HCT116 (cell line): ENCODE results near the gene BEND6. TPM values are rescaled to one million over a fixed set of nuclear protein-coding genes. Genes with fewer than 3 reads are reported as not detected.

Experiments
- ATAC-seq: fragments of 200-7000 bp; cut with Tn5 transposase; 2 replicates; pipeline ENCODE4 v1.9.1; 2020; ENCODE audit warnings: mild to moderate bottlenecking, moderate library complexity
- BruUV-seq: library from RNA; stranded (reverse); fragments of 400-500 nt; replicated peaks from 2 replicates; lab custom pipeline; 2021; lab: Mats Ljungman, UMichigan
- CTCF ChIA-PET: fragments of 300-600 bp; sonication (Branson Sonifier 250); formaldehyde crosslinking; loops from one replicate; lab custom pipeline; 2021; ENCODE audit warnings: antibody characterized with exemption; lab: Charles Lee
- POLR2A ChIA-PET: fragments of 300-600, 350-600 bp; sonication (Branson Sonifier 250); formaldehyde crosslinking; loops from one replicate; lab custom pipeline; 2021; ENCODE audit warnings: antibody characterized with exemption; lab: Charles Lee
- RAD21 ChIA-PET, 2 experiments: fragments of 300-600 bp; sonication (Branson Sonifier 250); formaldehyde crosslinking; loops; one replicate each; lab custom pipeline; 2023; ENCODE audit warnings: low total read pairs in 2 of 2; ENCODE audit not compliant: uncharacterized antibody in 2 of 2, unreplicated experiment in 2 of 2, low non-redundant PET in 1 of 2; lab: Charles Lee
- DNase-seq: peaks from one replicate; pipeline ENCODE4 v3.0.0-alpha.2; 2010; ENCODE audit warnings: low read depth, low spot score
- H2AFZ ChIP-seq: fragments of 200-600 bp; shearing (Covaris generic), sonication (generic); 2 replicates; pipeline ENCODE4 v1.6.1; 2017; ENCODE audit warnings: low read depth, mixed run types, mixed read lengths, antibody characterized with exemption, low read length; ENCODE audit not compliant: poor library complexity, severe bottlenecking
- H3K27ac ChIP-seq: 2 replicates; pipeline ENCODE4 v1.5.1; 2012; ENCODE audit warnings: low read depth, low read length
- H3K27me3 ChIP-seq: fragments of 200-600 bp; sonication (generic); 2 replicates; pipeline ENCODE4 v1.6.1; 2016; ENCODE audit warnings: mixed run types, low read length, mixed read lengths; ENCODE audit not compliant: insufficient read depth
- H3K36me3 ChIP-seq, 2 experiments: fragments of 200-500 bp in 1 of 2; fragments of 200-600 bp in 1 of 2; sonication (Bioruptor generic) in 1 of 2; sonication (generic) in 1 of 2; 2 replicates each; pipeline versions ENCODE4 v1.5.1 to v1.6.1; 2014 to 2016; ENCODE audit warnings: low read length in 2 of 2, inconsistent platforms in 1 of 2, mixed read lengths in 1 of 2, mixed run types in 1 of 2; ENCODE audit not compliant: insufficient read depth in 2 of 2, control insufficient read depth in 1 of 2
- H3K4me1 ChIP-seq, 2 experiments: fragments of 200-600 bp in 1 of 2; sonication (generic) in 1 of 2; 2 replicates each; pipeline versions ENCODE4 v1.5.1 to v1.6.1; 2012 to 2017; ENCODE audit warnings: low read length in 2 of 2, inconsistent platforms in 1 of 2, mild to moderate bottlenecking in 1 of 2, mixed read lengths in 1 of 2, mixed run types in 1 of 2, moderate library complexity in 1 of 2; ENCODE audit not compliant: insufficient read depth in 2 of 2, control insufficient read depth in 1 of 2
- H3K4me2 ChIP-seq: fragments of 200-600 bp; sonication (generic); 2 replicates; pipeline ENCODE4 v1.6.1; 2017; ENCODE audit warnings: mixed run types, low read length, mixed read lengths
- H3K4me3 ChIP-seq, 2 experiments: fragments of 200-600 bp in 1 of 2; sonication (generic) in 1 of 2; replicated peaks in 1 of 2; 2 replicates each; pipeline ENCODE4 v1.5.1; 2011 to 2016; ENCODE audit warnings: low read length in 2 of 2, control low read depth in 1 of 2, low read depth in 1 of 2, mild to moderate bottlenecking in 1 of 2, mixed read lengths in 1 of 2, mixed run types in 1 of 2
- H3K79me2 ChIP-seq: fragments of 200-600 bp; sonication (generic); 2 replicates; pipeline ENCODE4 v1.6.1; 2017; ENCODE audit warnings: mild to moderate bottlenecking, mixed run types, low read length, moderate library complexity, mixed read lengths; ENCODE audit not compliant: insufficient read depth
- H3K9ac ChIP-seq: fragments of 200-600 bp; sonication (generic); 2 replicates; pipeline ENCODE4 v1.6.1; 2016; ENCODE audit warnings: low read length, mixed read lengths
- H3K9me2 ChIP-seq: fragments of 200-600 bp; sonication (generic), shearing (Covaris generic); 2 replicates; pipeline ENCODE4 v1.6.1; 2017; ENCODE audit warnings: mixed run types, mild to moderate bottlenecking, moderate library complexity; ENCODE audit not compliant: insufficient read depth
- H3K9me3 ChIP-seq, 2 experiments: fragments of 200-500 bp in 1 of 2; fragments of 200-600 bp in 1 of 2; sonication (Bioruptor generic) in 1 of 2; sonication (generic) in 1 of 2; 2 replicates each; pipeline ENCODE4 v1.6.1; 2014 to 2017; ENCODE audit warnings: low read length in 2 of 2, mixed read lengths in 2 of 2, inconsistent platforms in 1 of 2, low read depth in 1 of 2, mild to moderate bottlenecking in 1 of 2, mixed run types in 1 of 2, moderate library complexity in 1 of 2; ENCODE audit not compliant: control insufficient read depth in 1 of 2, insufficient read depth in 1 of 2
- H4K20me1 ChIP-seq: fragments of 200-600 bp; sonication (generic), shearing (Covaris generic); 2 replicates; pipeline ENCODE4 v1.6.1; 2017; ENCODE audit warnings: mixed run types, mild to moderate bottlenecking, moderate library complexity; ENCODE audit not compliant: insufficient read depth
- CBX3 ChIP-seq: IDR thresholded peaks from 2 replicates; pipeline ENCODE4 v1.6.1; 2012; ENCODE audit warnings: low read depth
- CEBPB ChIP-seq: IDR thresholded peaks from 2 replicates; pipeline ENCODE4 v1.6.1; 2012; ENCODE audit warnings: low read depth
- FOSL1 ChIP-seq: IDR thresholded peaks from 2 replicates; pipeline ENCODE4 v1.6.1; 2012; ENCODE audit warnings: low read depth
- POLR2A ChIP-seq: IDR thresholded peaks from 2 replicates; pipeline ENCODE4 v1.7.0; 2011; ENCODE audit warnings: borderline replicate concordance; ENCODE audit not compliant: insufficient read depth, insufficient read length; ENCODE audit errors: extremely low read depth
- POLR2AphosphoS5 ChIP-seq: IDR thresholded peaks from 2 replicates; pipeline ENCODE4 v1.6.1; 2011; ENCODE audit warnings: mild to moderate bottlenecking, low read depth, low read length, moderate library complexity
- intact Hi-C: fragments of 100-400 bp; cut with micrococcal nuclease; formaldehyde crosslinking; loops from 2 replicates; pipeline ENCODE4 v1.10.0; 2022
- total RNA-seq: library from RNA; stranded (reverse); gene quantifications from one replicate; pipeline ENCODE4 v1.2.1, GENCODE V29; 2021; ENCODE audit not compliant: unreplicated experiment
- TF ChIP-seq, protein P1 (sequence below): IDR thresholded peaks from 2 replicates; pipeline ENCODE4 v1.6.1; 2012; ENCODE audit warnings: low read depth
- TF ChIP-seq, protein P2 (sequence below): IDR thresholded peaks from 2 replicates; pipeline ENCODE4 v1.6.1; 2011; ENCODE audit warnings: mild to moderate bottlenecking, low read length, moderate library complexity; ENCODE audit not compliant: insufficient replicate concordance; ENCODE audit errors: extremely low read depth
- TF ChIP-seq, protein P3 (sequence below), 3 experiments: fragments of 200-600 bp in 1 of 3; sonication (generic) in 1 of 3; IDR thresholded peaks in 2 of 3; conservative IDR thresholded peaks in 1 of 3; 2 replicates each; pipeline ENCODE4 v1.5.1; 2012 to 2017; ENCODE audit warnings: low read depth in 2 of 3, low read length in 2 of 3, antibody characterized with exemption in 1 of 3, borderline replicate concordance in 1 of 3, control low read depth in 1 of 3, mild to moderate bottlenecking in 1 of 3, mixed read lengths in 1 of 3, mixed run types in 1 of 3, moderate library complexity in 1 of 3; ENCODE audit not compliant: insufficient read depth in 1 of 3

The BEND6 gene
- total RNA-seq, 1 experiment from 2014 or later, result 4.0 TPM

DNA sequence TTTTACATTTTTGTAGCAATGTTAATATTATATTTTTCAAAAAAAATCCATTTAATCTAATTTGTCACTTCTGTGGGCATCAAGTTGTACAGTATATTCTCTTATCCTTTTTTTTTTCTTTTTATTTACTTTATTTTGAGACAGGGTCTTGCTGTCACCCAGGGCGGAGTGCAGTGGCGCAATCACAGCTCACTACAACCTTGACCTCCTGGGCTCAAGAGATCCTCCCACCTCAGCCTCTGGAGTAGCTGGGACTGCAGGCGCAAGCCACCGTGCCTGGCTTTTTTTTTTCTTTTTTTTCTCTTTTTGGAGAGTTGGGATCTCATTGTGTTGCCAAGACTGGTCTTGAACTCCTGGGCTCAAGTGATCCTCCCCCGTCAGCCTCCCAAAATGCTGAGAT is 14.4 kb upstream of the BEND6 start:
- peaks cover 22% of the 10 kb centered on the region for H3K79me2 ChIP-seq
- RAD21 ChIA-PET, result no interaction called here
- no peak overlapping the region for H3K4me3 ChIP-seq
- no peak overlapping the region for H3K9ac ChIP-seq
- no peak for DNase-seq
- TF ChIP-seq, protein P1, sequence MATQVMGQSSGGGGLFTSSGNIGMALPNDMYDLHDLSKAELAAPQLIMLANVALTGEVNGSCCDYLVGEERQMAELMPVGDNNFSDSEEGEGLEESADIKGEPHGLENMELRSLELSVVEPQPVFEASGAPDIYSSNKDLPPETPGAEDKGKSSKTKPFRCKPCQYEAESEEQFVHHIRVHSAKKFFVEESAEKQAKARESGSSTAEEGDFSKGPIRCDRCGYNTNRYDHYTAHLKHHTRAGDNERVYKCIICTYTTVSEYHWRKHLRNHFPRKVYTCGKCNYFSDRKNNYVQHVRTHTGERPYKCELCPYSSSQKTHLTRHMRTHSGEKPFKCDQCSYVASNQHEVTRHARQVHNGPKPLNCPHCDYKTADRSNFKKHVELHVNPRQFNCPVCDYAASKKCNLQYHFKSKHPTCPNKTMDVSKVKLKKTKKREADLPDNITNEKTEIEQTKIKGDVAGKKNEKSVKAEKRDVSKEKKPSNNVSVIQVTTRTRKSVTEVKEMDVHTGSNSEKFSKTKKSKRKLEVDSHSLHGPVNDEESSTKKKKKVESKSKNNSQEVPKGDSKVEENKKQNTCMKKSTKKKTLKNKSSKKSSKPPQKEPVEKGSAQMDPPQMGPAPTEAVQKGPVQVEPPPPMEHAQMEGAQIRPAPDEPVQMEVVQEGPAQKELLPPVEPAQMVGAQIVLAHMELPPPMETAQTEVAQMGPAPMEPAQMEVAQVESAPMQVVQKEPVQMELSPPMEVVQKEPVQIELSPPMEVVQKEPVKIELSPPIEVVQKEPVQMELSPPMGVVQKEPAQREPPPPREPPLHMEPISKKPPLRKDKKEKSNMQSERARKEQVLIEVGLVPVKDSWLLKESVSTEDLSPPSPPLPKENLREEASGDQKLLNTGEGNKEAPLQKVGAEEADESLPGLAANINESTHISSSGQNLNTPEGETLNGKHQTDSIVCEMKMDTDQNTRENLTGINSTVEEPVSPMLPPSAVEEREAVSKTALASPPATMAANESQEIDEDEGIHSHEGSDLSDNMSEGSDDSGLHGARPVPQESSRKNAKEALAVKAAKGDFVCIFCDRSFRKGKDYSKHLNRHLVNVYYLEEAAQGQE, result no peak
- TF ChIP-seq, protein P2, sequence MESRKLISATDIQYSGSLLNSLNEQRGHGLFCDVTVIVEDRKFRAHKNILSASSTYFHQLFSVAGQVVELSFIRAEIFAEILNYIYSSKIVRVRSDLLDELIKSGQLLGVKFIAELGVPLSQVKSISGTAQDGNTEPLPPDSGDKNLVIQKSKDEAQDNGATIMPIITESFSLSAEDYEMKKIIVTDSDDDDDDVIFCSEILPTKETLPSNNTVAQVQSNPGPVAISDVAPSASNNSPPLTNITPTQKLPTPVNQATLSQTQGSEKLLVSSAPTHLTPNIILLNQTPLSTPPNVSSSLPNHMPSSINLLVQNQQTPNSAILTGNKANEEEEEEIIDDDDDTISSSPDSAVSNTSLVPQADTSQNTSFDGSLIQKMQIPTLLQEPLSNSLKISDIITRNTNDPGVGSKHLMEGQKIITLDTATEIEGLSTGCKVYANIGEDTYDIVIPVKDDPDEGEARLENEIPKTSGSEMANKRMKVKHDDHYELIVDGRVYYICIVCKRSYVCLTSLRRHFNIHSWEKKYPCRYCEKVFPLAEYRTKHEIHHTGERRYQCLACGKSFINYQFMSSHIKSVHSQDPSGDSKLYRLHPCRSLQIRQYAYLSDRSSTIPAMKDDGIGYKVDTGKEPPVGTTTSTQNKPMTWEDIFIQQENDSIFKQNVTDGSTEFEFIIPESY, result no peak
- TF ChIP-seq POLR2AphosphoS5, result no peak
- TF ChIP-seq POLR2A, result no peak
- no peak for TF ChIP-seq CEBPB
- TF ChIP-seq FOSL1, result no peak
- TF ChIP-seq, protein P3, sequence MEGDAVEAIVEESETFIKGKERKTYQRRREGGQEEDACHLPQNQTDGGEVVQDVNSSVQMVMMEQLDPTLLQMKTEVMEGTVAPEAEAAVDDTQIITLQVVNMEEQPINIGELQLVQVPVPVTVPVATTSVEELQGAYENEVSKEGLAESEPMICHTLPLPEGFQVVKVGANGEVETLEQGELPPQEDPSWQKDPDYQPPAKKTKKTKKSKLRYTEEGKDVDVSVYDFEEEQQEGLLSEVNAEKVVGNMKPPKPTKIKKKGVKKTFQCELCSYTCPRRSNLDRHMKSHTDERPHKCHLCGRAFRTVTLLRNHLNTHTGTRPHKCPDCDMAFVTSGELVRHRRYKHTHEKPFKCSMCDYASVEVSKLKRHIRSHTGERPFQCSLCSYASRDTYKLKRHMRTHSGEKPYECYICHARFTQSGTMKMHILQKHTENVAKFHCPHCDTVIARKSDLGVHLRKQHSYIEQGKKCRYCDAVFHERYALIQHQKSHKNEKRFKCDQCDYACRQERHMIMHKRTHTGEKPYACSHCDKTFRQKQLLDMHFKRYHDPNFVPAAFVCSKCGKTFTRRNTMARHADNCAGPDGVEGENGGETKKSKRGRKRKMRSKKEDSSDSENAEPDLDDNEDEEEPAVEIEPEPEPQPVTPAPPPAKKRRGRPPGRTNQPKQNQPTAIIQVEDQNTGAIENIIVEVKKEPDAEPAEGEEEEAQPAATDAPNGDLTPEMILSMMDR (IDR thresholded peaks at IDR 0.05 in 2 of 3, conservative IDR thresholded peaks at IDR 0.05 in 1 of 3; ENCODE audit: borderline replicate concordance in 1 of 3, insufficient read depth in 1 of 3, low read depth in 2 of 3, low read length in 2 of 3), result no peak
- no peak for TF ChIP-seq CBX3
- intact Hi-C loops, result no loop called here
- peaks cover 38 to 49% of the 10 kb centered on the region in 2 experiments for H3K4me1 ChIP-seq
- H3K36me3 ChIP-seq, result peaks cover 0 to 13% of the 10 kb centered on the region in 2 experiments; a peak in 2 of 4 replicates
- no peak for ATAC-seq
- H3K27ac ChIP-seq, result peak overlapping the region; percentile 83
- H2AFZ ChIP-seq, result no peak overlapping the region
- no TSS peak for BruUV-seq
- CTCF ChIA-PET, result no interaction called here
- H3K4me2 ChIP-seq, result peak overlapping the region; percentile 80; the same call in 1 of the 2 replicates
- no peaks in the 10 kb centered on the region for H3K9me2 ChIP-seq
- no peaks in the 10 kb centered on the region for H4K20me1 ChIP-seq
- no peaks in the 10 kb centered on the region for H3K27me3 ChIP-seq
- H3K9me3 ChIP-seq, result peaks cover 0 to 11% of the 10 kb centered on the region in 2 experiments; a peak in 2 of 4 replicates
- POLR2A ChIA-PET, result no interaction called here
